Heart right ventricle (tissue), 16 donors: Measurements from ENCODE around the gene CCDC157. TPM values are rescaled to one million over a fixed set of nuclear protein-coding genes. Genes with fewer than 3 reads are reported as not detected.

ENCODE experiments used
- ATAC-seq, 8 donors: fragments of 200-7000 bp; cut with Tn5 transposase; one replicate each; pipeline ENCODE4 v1.9.1; 2020; ENCODE audit warnings: mild to moderate bottlenecking in 8 of 8, moderate library complexity in 8 of 8, moderate number of reproducible peaks in 1 of 8
- DNase-seq, 2 donors: peaks; one replicate each; pipeline ENCODE4 v3.0.0-alpha.2; 2020
- H3K27ac ChIP-seq, 10 donors: fragments of 200-600 bp; sonication (generic) in 2 of 10; one replicate each; pipeline versions ENCODE4 v1.5.0 to v1.8.0; 2020 to 2022; ENCODE audit warnings: mild to moderate bottlenecking in 3 of 10
- H3K27me3 ChIP-seq, 7 donors: fragments of 200-600 bp; one replicate each; pipeline ENCODE4 v1.8.0; 2021 to 2022; ENCODE audit warnings: mild to moderate bottlenecking in 2 of 7
- H3K36me3 ChIP-seq, 9 donors: fragments of 200-600 bp; sonication (generic) in 1 of 9; one replicate each; pipeline versions ENCODE4 v1.5.0 to v1.8.0; 2020 to 2022; ENCODE audit warnings: mild to moderate bottlenecking in 2 of 9
- H3K4me1 ChIP-seq, 9 donors: fragments of 200-600 bp; sonication (generic) in 1 of 9; one replicate each; pipeline versions ENCODE4 v1.5.0 to v1.8.0; 2020 to 2022; ENCODE audit warnings: mild to moderate bottlenecking in 4 of 9
- H3K4me3 ChIP-seq, 10 donors: fragments of 200-600 bp; sonication (generic) in 2 of 10; one replicate each; pipeline versions ENCODE4 v1.5.0 to v1.8.0; 2020 to 2022; ENCODE audit warnings: mild to moderate bottlenecking in 7 of 10, moderate library complexity in 2 of 10
- H3K9me3 ChIP-seq, 11 donors: fragments of 200-600 bp in 10 of 11; sonication (generic) in 2 of 11; one replicate each; pipeline versions ENCODE4 v1.5.0 to v1.8.0; 2013 to 2022; ENCODE audit warnings: mild to moderate bottlenecking in 2 of 11, control low read depth in 1 of 11, moderate library complexity in 1 of 11
- CTCF ChIP-seq, 9 donors: fragments of 200-600 bp; sonication (generic) in 2 of 9; IDR thresholded peaks; one replicate each; pipeline versions ENCODE4 v1.5.0 to v1.8.0; 2021 to 2022; ENCODE audit warnings: antibody characterized with exemption in 9 of 9, mild to moderate bottlenecking in 5 of 9, moderate library complexity in 1 of 9
- WGBS, 2 donors: extraction: QIAGEN DNeasy Blood & Tissue Kit; methylation state at CpG; one replicate each; pipeline ENCODE4 v1.1.7; 2013; ENCODE audit warnings: inconsistent platforms in 1 of 2; 5-methylcytosine and 5-hydroxymethylcytosine counted together
- intact Hi-C, 10 donors: fragments of 100-400 bp; cut with DNase I; formaldehyde crosslinking; loops; one replicate each; pipeline versions ENCODE4 v1.11.1 to v1.14.2; 2022
- polyA plus RNA-seq, 2 donors: library from polyadenylated mRNA; stranded (reverse); fragments of 200-250 nt; gene quantifications; one replicate each; pipeline ENCODE4 v1.2.3, GENCODE V29; 2013
- total RNA-seq, 10 donors: library from RNA; stranded (reverse); fragmentation: NEBNext Ultra II Directional in 3 of 10; extraction: Animal tissue kit (Norgen Biotek cat#: 25700) in 3 of 10; gene quantifications; one replicate each; pipeline versions ENCODE4 v1.2.1 to v1.2.4, GENCODE V29; 2021 to 2023
- donor health status: Arrhythmogenic right ventricular cardiomyopathy.
- donor health status: ischemic (EF 13 %, LVEDD 7.1; RV severe dilation, severe dysfunction).
- donor health status: healthy with polysubstance abuse.
- donor health status: DM: no; HTN: yes; CAD: no.
- donor health status: DM: no; HTN: no; CAD: no.
- donor health status: ischemic (EF 25% LVEDD 6.9; RV normal size, moderate dysfunction).
- donor health status: ischemic (EF 25% LVEDD 5.7; RV mildly dilated, moderate dysfunction).
- donor health status: healthy.
- donor health status: DM: yes; HTN: yes; CAD: no.
- donor health status: Ischemic cardiomyopathy.
- donor health status: ischemic (EF 35%, LVEDD 5.7; RV mildly dilated, moderate dysfunction).
- donor health status: nonischemic (EF 11% LVEDD 7.7; RV severe dilation, severe dysfunction).
- donor health status: DM: yes; HTN: yes; CAD: no.
- donor health status: PGD.
- donor health status: ischemic (EF 29% LVEDD 5.4; RV normal size, mild dysfunction).
- donor health status: nonischemic (EF 23%, LVEDD 6.1; RV moderate dilation, normal function).

The CCDC157 gene
- total and polyA plus RNA-seq, 12 donors = 0.11 to 1.2 (median 0.91) TPM

GRCh38 chr22:30365891-30366290 lies 9.1 kb downstream of the CCDC157 start:
- intact Hi-C loops = no loop called here
- no peaks in the 10 kb centered on the region for H3K27me3 ChIP-seq
- no peak for TF ChIP-seq CTCF (IDR thresholded peaks at IDR 0.05)
- ATAC-seq (no peak), DNase-seq (no peak)
- WGBS, 2 donors = 95 to 96% methylated on average over 18 of the region's 18 CpGs
- H3K36me3 ChIP-seq = peaks cover 0 to 5% (median 0%) of the 10 kb centered on the region in 9 donors
- H3K4me3 ChIP-seq = no peak overlapping the region
- H3K27ac ChIP-seq = no peak overlapping the region
- H3K9me3 ChIP-seq = no peaks in the 10 kb centered on the region
- H3K4me1 ChIP-seq = no peaks in the 10 kb centered on the region

GRCh38 chr22:30368420-30368819 lies 11.6 kb downstream of the CCDC157 start:
- no peak for ATAC-seq
- Histone ChIP-seq H3K36me3 (peaks cover 0 to 5% (median 0%) of the 10 kb centered on the region in 9 donors), H3K4me3 (no peak overlapping the region), H3K9me3 (no peaks in the 10 kb centered on the region), H3K27ac (no peak overlapping the region), H3K4me1 (peaks cover 0 to 11% (median 0%) of the 10 kb centered on the region in 9 donors), H3K27me3 (no peaks in the 10 kb centered on the region)
- TF ChIP-seq CTCF (IDR thresholded peaks at IDR 0.05) = no peak
- DNase-seq = no peak
- 95 to 96% methylated on average over 9 of the region's 9 CpGs for WGBS, 2 donors
- intact Hi-C loops = no loop called here

- 71 to 73% methylated on average over 19 of the region's 19 CpGs for WGBS, 2 donors
- no peak for DNase-seq
- intact Hi-C loops = no loop called here
- no peaks in the 10 kb centered on the region for H3K27me3 ChIP-seq
- H3K9me3 ChIP-seq = no peaks in the 10 kb centered on the region
- ATAC-seq = no peak
- H3K4me3 ChIP-seq = no peak overlapping the region
- H3K36me3 ChIP-seq = peaks cover 0 to 5% (median 0%) of the 10 kb centered on the region in 9 donors
- H3K27ac ChIP-seq = no peak overlapping the region
- H3K4me1 ChIP-seq = peaks cover 0 to 11% (median 0%) of the 10 kb centered on the region in 9 donors
- TF ChIP-seq CTCF (IDR thresholded peaks at IDR 0.05) = no peak
Measured at GRCh38 chr22:30370641-30371230, 13.9 kb downstream of the CCDC157 start.

GRCh38 chr22:30371321-30371720 lies 14.5 kb downstream of the CCDC157 start:
- 92 to 95% methylated on average over 9 of the region's 9 CpGs for WGBS, 2 donors
- ATAC-seq (no peak), DNase-seq (no peak)
- H3K27me3 ChIP-seq = no peaks in the 10 kb centered on the region
- H3K4me1 ChIP-seq = peaks cover 0 to 11% (median 0%) of the 10 kb centered on the region in 9 donors
- no peak for TF ChIP-seq CTCF (IDR thresholded peaks at IDR 0.05)
- H3K9me3 ChIP-seq = no peaks in the 10 kb centered on the region
- no peaks in the 10 kb centered on the region for H3K36me3 ChIP-seq
- no peak overlapping the region for H3K4me3 ChIP-seq
- no peak overlapping the region for H3K27ac ChIP-seq
- intact Hi-C loops = no loop called here
